ENCODE results near the gene FAM181A. TPM values are rescaled to one million over a fixed set of nuclear protein-coding genes. Genes with fewer than 3 reads are reported as not detected.

Gene FAM181A
- total and polyA plus RNA-seq, 2 of the 4 experiments (the other 2 are of a cell fraction) = not detected

- H3K4me1 ChIP-seq (ENCODE audit: control insufficient read depth, insufficient read depth, low read length) = peaks cover 8% of the 10 kb centered on the region
- H3K27ac ChIP-seq (ENCODE audit: insufficient read depth, low read length) = no peak overlapping the region
- H3K79me1 ChIP-seq (ENCODE audit: low read depth in 1 of 2, low read length in 2 of 2) = no peaks in the 10 kb centered on the region
- no peak overlapping the region for H3K9ac ChIP-seq (ENCODE audit: low read depth, low read length)
- H3K14ac ChIP-seq (replicated peaks; ENCODE audit: low read depth, low read length) = no peak overlapping the region
- peaks cover 5% of the 10 kb centered on the region; the same call in 1 of the 2 replicates for H3K9me1 ChIP-seq (ENCODE audit: insufficient read depth, low read length)
- in situ Hi-C loops (cut with MboI; ENCODE audit: low sequenced_read_pairs) (no loop called here), dilution Hi-C loops (cut with HindIII; ENCODE audit: low sequenced_read_pairs, unreplicated experiment) (no loop called here), intact Hi-C loops (cut with micrococcal nuclease) (no loop called here)
- peak overlapping the region; percentile 53 for H2AK9ac ChIP-seq (replicated peaks; ENCODE audit: low read depth, low read length, poor library complexity)
- no peak overlapping the region for H3K18ac ChIP-seq (ENCODE audit: low read depth, low read length)
- H4K91ac ChIP-seq (ENCODE audit: insufficient read depth, low read depth, low read length) = no peak overlapping the region
- no peak overlapping the region for H3K4me2 ChIP-seq (ENCODE audit: low read depth, low read length)
- H2BK20ac ChIP-seq (ENCODE audit: low read depth, low read length) = no peak overlapping the region
- no peaks in the 10 kb centered on the region for H3K36me3 ChIP-seq (ENCODE audit: control insufficient read depth, insufficient read depth, low read length)
- H2BK15ac ChIP-seq (ENCODE audit: low read depth, low read length) = no peak overlapping the region
- H3K23ac ChIP-seq (ENCODE audit: low read depth, low read length) = no peak overlapping the region
- no peak overlapping the region for H3K4me3 ChIP-seq (ENCODE audit: insufficient read depth, low read depth, low read length)
- no peak overlapping the region for H4K5ac ChIP-seq (ENCODE audit: low read depth, low read length)
- WGBS, 2 experiments (ENCODE audit: extremely low coverage in 2 of 2, insufficient read length in 1 of 2) = 74% methylated on average over 4 of the region's 12 CpGs; no CpG with 5 or more reads in 1 of the 2 experiments
- H2BK5ac ChIP-seq (ENCODE audit: low read depth, low read length, poor library complexity, severe bottlenecking) = no peak overlapping the region
- H3K27me3 ChIP-seq (ENCODE audit: control insufficient read depth, insufficient read depth, low read length) = peaks cover 2% of the 10 kb centered on the region; the same call in 1 of the 2 replicates
- H2AK5ac ChIP-seq (ENCODE audit: low read depth, low read length) = no peak overlapping the region
- H3K4ac ChIP-seq (ENCODE audit: low read depth, low read length) = no peak overlapping the region
- ATAC-seq (ENCODE audit: low read depth) (no peak), DNase-seq (no peak)
- H4K20me1 ChIP-seq (ENCODE audit: insufficient read depth, low read length) = peaks cover 4% of the 10 kb centered on the region; the same call in 1 of the 2 replicates
- no peak overlapping the region for H2AFZ ChIP-seq (replicated peaks; ENCODE audit: low read length, poor library complexity)
- H3K56ac ChIP-seq (ENCODE audit: extremely low read depth, insufficient read depth, low read length) = no peak overlapping the region
- TF ChIP-seq NFE2L2 (IDR thresholded peaks at IDR 0.05; ENCODE audit: low read depth, low read length) (no peak), CHD1 (IDR thresholded peaks at IDR 0.05; ENCODE audit: low read depth, low read length) (no peak), USF2 (IDR thresholded peaks at IDR 0.05; ENCODE audit: low read depth, low read length) (no peak), MAFK (IDR thresholded peaks at IDR 0.05; ENCODE audit: low read depth, low read length) (no peak), MAZ (IDR thresholded peaks at IDR 0.05; ENCODE audit: borderline replicate concordance, low read depth, low read length) (no peak), POLR2A (IDR thresholded peaks at IDR 0.05; ENCODE audit: low read depth, low read length) (no peak), RCOR1 (IDR thresholded peaks at IDR 0.05; ENCODE audit: insufficient replicate concordance, low read length) (no peak), CEBPB (IDR thresholded peaks at IDR 0.05; ENCODE audit: low read depth, low read length) (no peak), MXI1 (IDR thresholded peaks at IDR 0.05; ENCODE audit: borderline replicate concordance, low read depth, low read length) (no peak), RFX5 (IDR thresholded peaks at IDR 0.05; ENCODE audit: low read depth, low read length) (no peak), ELK1 (IDR thresholded peaks at IDR 0.05; ENCODE audit: borderline replicate concordance, low read depth, low read length) (no peak), BHLHE40 (IDR thresholded peaks at IDR 0.05; ENCODE audit: low read depth, low read length) (no peak)
- CTCF ChIA-PET = interaction anchor here (1.1 to 2.3 kb wide), 2 partner anchors 30 to 33 kb away, joined by 3 to 9 read pairs; no protein-coding TSS in a partner anchor
- POLR2A ChIA-PET (ENCODE audit: unreplicated experiment) = no interaction called here
- H4K8ac ChIP-seq (ENCODE audit: low read depth in 2 of 2, low read length in 2 of 2) = no peak overlapping the region
- H2BK120ac ChIP-seq (ENCODE audit: low read depth, low read length) = no peak overlapping the region
- no peaks in the 10 kb centered on the region for H3K9me3 ChIP-seq (ENCODE audit: control insufficient read depth, insufficient read depth, low read length)
- BruUV-seq (replicated peaks) = no TSS peak
Measured at GRCh38 chr14:93969082-93969828, 42.1 kb downstream of the FAM181A start.
